SKM-1 (cell line): Measurements from ENCODE around the gene FAM47E.

ENCODE experiments used
- DNase-seq: peaks from one replicate; lab custom pipeline; 2025; ENCODE audit not compliant: unreplicated experiment; lab: John Stamatoyannopoulos, UW

FAM47E gene

GRCh38 chr4:76298227-76298626 is 46.7 kb downstream of the FAM47E start:
- no peak for DNase-seq

GRCh38 chr4:76300012-76300411 is 48.5 kb downstream of the FAM47E start:
- DNase-seq, result peak; percentile 47

GRCh38 chr4:76301068-76301774 is 49.7 kb downstream of the FAM47E start:
- peak; percentile 36 for DNase-seq

- DNase-seq, result no peak
These were observed 50.2 kb downstream of the FAM47E start for GRCh38 chr4:76301775-76302162.

GRCh38 chr4:76302826-76303438 is 51.4 kb downstream of the FAM47E start:
- DNase-seq, result peak; percentile 65

- no peak for DNase-seq
These were observed 53.6 kb downstream of the FAM47E start for GRCh38 chr4:76305033-76305687.

GRCh38 chr4:76305971-76306881 is 54.7 kb downstream of the FAM47E start, which contains the start of gene STBD1:
STBD1 (plus strand) TSS chr4:76306733; CDS start chr4:76306770, 37 bp downstream.
- DNase-seq, result no peak

GRCh38 chr4:76306882-76307659 is 55.5 kb downstream of the FAM47E start:
- no peak for DNase-seq

- DNase-seq, result no peak
These were observed 56.1 kb downstream of the FAM47E start for GRCh38 chr4:76307660-76308014.

- no peak for DNase-seq
These were observed 57.0 kb downstream of the FAM47E start for GRCh38 chr4:76308548-76308947.

GRCh38 chr4:76309939-76310550 is 58.5 kb downstream of the FAM47E start:
- DNase-seq, result no peak

GRCh38 chr4:76310683-76311082 is 59.2 kb downstream of the FAM47E start:
- no peak for DNase-seq

- DNase-seq, result no peak
These were observed 60.4 kb downstream of the FAM47E start for GRCh38 chr4:76311896-76312331.

- DNase-seq, result no peak
These were observed 60.9 kb downstream of the FAM47E start for GRCh38 chr4:76312457-76312856.

- no peak for DNase-seq
These were observed 62.0 kb downstream of the FAM47E start for GRCh38 chr4:76313547-76313946.

GRCh38 chr4:76315267-76315918 is 63.9 kb downstream of the FAM47E start:
- no peak for DNase-seq

- no peak for DNase-seq
These were observed 64.6 kb downstream of the FAM47E start for GRCh38 chr4:76316131-76316530.

- DNase-seq, result no peak
These were observed 70.7 kb downstream of the FAM47E start for GRCh38 chr4:76322236-76322635.

- DNase-seq, result no peak
These were observed 73.6 kb downstream of the FAM47E start for GRCh38 chr4:76325072-76325471.
